Common myeloid progenitor, CD34-positive (primary cell): ENCODE measurements around the gene EXT2.

ENCODE experiments used
- CTCF ChIA-PET: fragments of 350-600 bp; sonication (Branson Sonifier 250); formaldehyde crosslinking; loops from one replicate; lab custom pipeline; 2021; ENCODE audit warnings: antibody characterized with exemption; lab: Charles Lee
- POLR2A ChIA-PET: fragments of 350-600 bp; sonication (Branson Sonifier 250); formaldehyde crosslinking; loops from one replicate; lab custom pipeline; 2021; ENCODE audit warnings: antibody characterized with exemption; lab: Charles Lee
- DNase-seq, 3 donors: peaks; one replicate each; pipeline versions ENCODE4 v3.0.0 to v3.0.0-alpha.2; 2013
- H3K27ac ChIP-seq, 2 experiments: 1 replicate in 1 of 2; 2 replicates in 1 of 2; pipeline ENCODE4 v1.7.0; 2013; ENCODE audit warnings: inconsistent platforms in 2 of 2, low read length in 2 of 2, mild to moderate bottlenecking in 2 of 2, low read depth in 1 of 2, moderate library complexity in 1 of 2; ENCODE audit not compliant: severe bottlenecking in 2 of 2, insufficient read depth in 1 of 2, poor library complexity in 1 of 2
- H3K27me3 ChIP-seq, 5 experiments: replicated peaks in 2 of 5; 1 replicate in 3 of 5; 2 replicates in 2 of 5; pipeline versions ENCODE4 v1.6.1 to v1.7.0; 2013; ENCODE audit warnings: low read length in 4 of 5, mild to moderate bottlenecking in 2 of 5, moderate library complexity in 2 of 5, inconsistent platforms in 1 of 5; ENCODE audit not compliant: insufficient read depth in 5 of 5, control insufficient read depth in 4 of 5
- H3K36me3 ChIP-seq, 4 experiments: 1 replicate in 2 of 4; 2 replicates in 2 of 4; pipeline versions ENCODE4 v1.6.1 to v1.7.0; 2013; ENCODE audit warnings: low read length in 3 of 4, control low read depth in 1 of 4, mild to moderate bottlenecking in 1 of 4; ENCODE audit not compliant: control insufficient read depth in 4 of 4, insufficient read depth in 4 of 4
- H3K4me1 ChIP-seq, 4 experiments: 1 replicate in 3 of 4; 2 replicates in 1 of 4; pipeline versions ENCODE4 v1.6.1 to v1.7.1; 2013; ENCODE audit warnings: low read length in 3 of 4, mild to moderate bottlenecking in 3 of 4, control low read depth in 1 of 4, inconsistent platforms in 1 of 4, moderate library complexity in 1 of 4; ENCODE audit not compliant: control insufficient read depth in 4 of 4, insufficient read depth in 4 of 4; ENCODE audit errors: control extremely low read depth in 1 of 4
- H3K4me3 ChIP-seq, 7 experiments: 1 replicate in 4 of 7; 2 replicates in 3 of 7; pipeline versions ENCODE4 v1.5.1 to v1.7.0; 2013; ENCODE audit warnings: mild to moderate bottlenecking in 7 of 7, low read length in 6 of 7, moderate library complexity in 6 of 7, inconsistent platforms in 2 of 7, low read depth in 2 of 7, control low read depth in 1 of 7; ENCODE audit not compliant: insufficient read depth in 4 of 7, control insufficient read depth in 1 of 7; ENCODE audit errors: extremely low read depth in 1 of 7
- H3K9me3 ChIP-seq, 5 experiments: 1 replicate in 4 of 5; 2 replicates in 1 of 5; pipeline versions ENCODE4 v1.6.1 to v1.7.1; 2013; ENCODE audit warnings: low read length in 4 of 5, mild to moderate bottlenecking in 2 of 5, inconsistent platforms in 1 of 5, low read depth in 1 of 5, moderate library complexity in 1 of 5; ENCODE audit not compliant: control insufficient read depth in 4 of 5, insufficient read depth in 2 of 5; ENCODE audit errors: control extremely low read depth in 1 of 5
- WGBS: methylation state at CpG from one replicate; pipeline ENCODE4 v1.1.5; 2013; ENCODE audit not compliant: insufficient coverage; 5-methylcytosine and 5-hydroxymethylcytosine counted together

The EXT2 gene

GRCh38 chr11:44266056-44266780 is 170.7 kb downstream of the EXT2 start:
- Histone ChIP-seq H3K4me1 (no peaks in the 10 kb centered on the region), H3K27me3 (no peaks in the 10 kb centered on the region), H3K27ac (no peak overlapping the region), H3K9me3 (no peaks in the 10 kb centered on the region), H3K36me3 (no peaks in the 10 kb centered on the region), H3K4me3 (no peak overlapping the region)
- POLR2A ChIA-PET = no interaction called here
- CTCF ChIA-PET = no interaction called here
- no peak for DNase-seq
- 84% methylated on average over 6 of the region's 9 CpGs for WGBS

GRCh38 chr11:44267006-44267749 is 171.7 kb downstream of the EXT2 start:
- no peak overlapping the region for H3K27ac ChIP-seq
- no peaks in the 10 kb centered on the region for H3K9me3 ChIP-seq
- ChIA-PET CTCF (no interaction called here), POLR2A (no interaction called here)
- no peaks in the 10 kb centered on the region for H3K36me3 ChIP-seq
- no peaks in the 10 kb centered on the region for H3K4me1 ChIP-seq
- 93% methylated on average over 24 of the region's 24 CpGs for WGBS
- H3K4me3 ChIP-seq = no peak overlapping the region
- H3K27me3 ChIP-seq = no peaks in the 10 kb centered on the region
- DNase-seq = no peak

- POLR2A ChIA-PET = no interaction called here
- H3K27ac ChIP-seq = no peak overlapping the region
- H3K4me1 ChIP-seq = no peaks in the 10 kb centered on the region
- 100% methylated on average over 4 of the region's 8 CpGs for WGBS
- CTCF ChIA-PET = no interaction called here
- H3K36me3 ChIP-seq = no peaks in the 10 kb centered on the region
- DNase-seq = no peak
- H3K27me3 ChIP-seq = no peaks in the 10 kb centered on the region
- no peaks in the 10 kb centered on the region for H3K9me3 ChIP-seq
- H3K4me3 ChIP-seq = no peak overlapping the region
Measured at GRCh38 chr11:44267750-44268613, 172.5 kb downstream of the EXT2 start.

- CTCF ChIA-PET = no interaction called here
- Histone ChIP-seq H3K4me1 (no peaks in the 10 kb centered on the region), H3K9me3 (no peaks in the 10 kb centered on the region), H3K27me3 (no peaks in the 10 kb centered on the region), H3K36me3 (no peaks in the 10 kb centered on the region), H3K27ac (no peak overlapping the region), H3K4me3 (no peak overlapping the region)
- no peak for DNase-seq
- POLR2A ChIA-PET = no interaction called here
- 100% methylated on average over 3 of the region's 5 CpGs for WGBS
Measured at GRCh38 chr11:44268614-44269080, 173.2 kb downstream of the EXT2 start.

GRCh38 chr11:44269369-44270351 is 174.2 kb downstream of the EXT2 start:
- ChIA-PET CTCF (no interaction called here), POLR2A (no interaction called here)
- no peaks in the 10 kb centered on the region for H3K4me1 ChIP-seq
- WGBS = 81% methylated on average over 13 of the region's 17 CpGs
- no peak overlapping the region for H3K27ac ChIP-seq
- DNase-seq = no peak
- no peaks in the 10 kb centered on the region for H3K27me3 ChIP-seq
- peaks cover 0 to 3% (median 3%) of the 10 kb centered on the region in 5 experiments for H3K9me3 ChIP-seq
- no peak overlapping the region for H3K4me3 ChIP-seq
- H3K36me3 ChIP-seq = no peaks in the 10 kb centered on the region

- Histone ChIP-seq H3K27me3 (no peaks in the 10 kb centered on the region), H3K27ac (no peak overlapping the region), H3K4me3 (no peak overlapping the region), H3K9me3 (peaks cover 0 to 5% (median 3%) of the 10 kb centered on the region in 5 experiments), H3K36me3 (no peaks in the 10 kb centered on the region), H3K4me1 (no peaks in the 10 kb centered on the region)
- CTCF ChIA-PET = no interaction called here
- no peak for DNase-seq
- POLR2A ChIA-PET = no interaction called here
- WGBS = 95% methylated on average over 20 of the region's 20 CpGs
Measured at GRCh38 chr11:44270403-44271273, 175.2 kb downstream of the EXT2 start.
